HL-60 (cell line): ENCODE measurements around the gene SLC52A3.

Experiments used
- DNase-seq, 2 experiments: peaks; one replicate each; pipeline ENCODE4 v3.0.0-alpha.2; 2010 to 2020; ENCODE audit warnings: low read depth in 1 of 2, low spot score in 1 of 2
- H3K27ac ChIP-seq: fragments of 250-450 bp; sonication (Bioruptor Pico); replicated peaks from 2 replicates; pipeline ENCODE4 v1.5.1; 2020; ENCODE audit warnings: mild to moderate bottlenecking, moderate library complexity
- H3K27me3 ChIP-seq: fragments of 250-450 bp; sonication (Bioruptor Pico); 2 replicates; pipeline ENCODE4 v1.5.1; 2021; ENCODE audit warnings: mild to moderate bottlenecking, moderate library complexity; ENCODE audit not compliant: insufficient read depth, poor library complexity, severe bottlenecking
- H3K4me3 ChIP-seq: replicated peaks from 2 replicates; pipeline ENCODE4 v1.5.1; 2011; ENCODE audit warnings: mild to moderate bottlenecking, control low read depth, low read length; ENCODE audit not compliant: insufficient read depth
- CTCF ChIP-seq: IDR thresholded peaks from one replicate; pipeline ENCODE4 v1.5.1; 2011; ENCODE audit warnings: low read length, control low read depth, inconsistent platforms; ENCODE audit not compliant: insufficient read depth
- GABPA ChIP-seq: IDR thresholded peaks from 2 replicates; pipeline ENCODE4 v1.6.1; 2012; ENCODE audit warnings: low read depth
- POLR2AphosphoS5 ChIP-seq: IDR thresholded peaks from 2 replicates; pipeline ENCODE4 v1.6.1; 2012; ENCODE audit warnings: low read depth
- REST ChIP-seq: IDR thresholded peaks from 2 replicates; pipeline ENCODE4 v1.6.1; 2012; ENCODE audit warnings: low read depth; ENCODE audit not compliant: insufficient replicate concordance
- SPI1 ChIP-seq: IDR thresholded peaks from 2 replicates; pipeline ENCODE4 v1.6.1; 2012; ENCODE audit warnings: low read depth, mild to moderate bottlenecking, borderline replicate concordance

The SLC52A3 gene

GRCh38 chr20:753897-754635 lies 14.2 kb downstream of the SLC52A3 start:
- DNase-seq: no peak
- H3K27ac ChIP-seq: no peak overlapping the region
- H3K4me3 ChIP-seq: no peak overlapping the region
- no peaks in the 10 kb centered on the region for H3K27me3 ChIP-seq
- TF ChIP-seq SPI1 (no peak), POLR2AphosphoS5 (no peak)

- DNase-seq: no peak
- no peaks in the 10 kb centered on the region for H3K27me3 ChIP-seq
- no peak overlapping the region for H3K4me3 ChIP-seq
- TF ChIP-seq REST: no peak
- TF ChIP-seq GABPA: no peak
- TF ChIP-seq SPI1: no peak
- TF ChIP-seq CTCF: no peak
- no peak for TF ChIP-seq POLR2AphosphoS5
- no peak overlapping the region for H3K27ac ChIP-seq
Measured at GRCh38 chr20:753136-753535, 15.2 kb downstream of the SLC52A3 start.

- TF ChIP-seq SPI1 (no peak), GABPA (no peak), CTCF (no peak), REST (no peak), POLR2AphosphoS5 (no peak)
- Histone ChIP-seq H3K27me3 (no peaks in the 10 kb centered on the region), H3K27ac (no peak overlapping the region), H3K4me3 (no peak overlapping the region)
- DNase-seq: no peak
Measured at GRCh38 chr20:752291-752690, 16.0 kb downstream of the SLC52A3 start.

- no peak overlapping the region for H3K4me3 ChIP-seq
- no peak for TF ChIP-seq SPI1
- no peaks in the 10 kb centered on the region for H3K27me3 ChIP-seq
- H3K27ac ChIP-seq: no peak overlapping the region
- no peak for DNase-seq
Measured at GRCh38 chr20:751761-752160, 16.5 kb downstream of the SLC52A3 start.

- TF ChIP-seq CTCF (no peak), GABPA (no peak), POLR2AphosphoS5 (no peak), SPI1 (no peak), REST (no peak)
- H3K27ac ChIP-seq: no peak overlapping the region
- no peaks in the 10 kb centered on the region for H3K27me3 ChIP-seq
- H3K4me3 ChIP-seq: no peak overlapping the region
- no peak for DNase-seq
Measured at GRCh38 chr20:750801-751200, 17.5 kb downstream of the SLC52A3 start.
